Gastroesophageal sphincter (tissue), 3 donors: ENCODE results near the gene PTPRE.

Source experiments
- CTCF ChIP-seq, 4 experiments: fragments of 200-600 bp in 2 of 4; fragments of 450-650 bp in 2 of 4; sonication (generic) in 1 of 4; IDR thresholded peaks; one replicate each; pipeline ENCODE4 v1.5.1; 2017 to 2019; ENCODE audit warnings: antibody characterized with exemption in 4 of 4, mild to moderate bottlenecking in 2 of 4, moderate library complexity in 2 of 4
- POLR2A ChIP-seq, 2 donors: fragments of 450-650 bp; IDR thresholded peaks; one replicate each; pipeline ENCODE4 v1.6.1; 2017; ENCODE audit warnings: antibody characterized with exemption in 2 of 2, mild to moderate bottlenecking in 2 of 2, moderate library complexity in 1 of 2

DNA sequence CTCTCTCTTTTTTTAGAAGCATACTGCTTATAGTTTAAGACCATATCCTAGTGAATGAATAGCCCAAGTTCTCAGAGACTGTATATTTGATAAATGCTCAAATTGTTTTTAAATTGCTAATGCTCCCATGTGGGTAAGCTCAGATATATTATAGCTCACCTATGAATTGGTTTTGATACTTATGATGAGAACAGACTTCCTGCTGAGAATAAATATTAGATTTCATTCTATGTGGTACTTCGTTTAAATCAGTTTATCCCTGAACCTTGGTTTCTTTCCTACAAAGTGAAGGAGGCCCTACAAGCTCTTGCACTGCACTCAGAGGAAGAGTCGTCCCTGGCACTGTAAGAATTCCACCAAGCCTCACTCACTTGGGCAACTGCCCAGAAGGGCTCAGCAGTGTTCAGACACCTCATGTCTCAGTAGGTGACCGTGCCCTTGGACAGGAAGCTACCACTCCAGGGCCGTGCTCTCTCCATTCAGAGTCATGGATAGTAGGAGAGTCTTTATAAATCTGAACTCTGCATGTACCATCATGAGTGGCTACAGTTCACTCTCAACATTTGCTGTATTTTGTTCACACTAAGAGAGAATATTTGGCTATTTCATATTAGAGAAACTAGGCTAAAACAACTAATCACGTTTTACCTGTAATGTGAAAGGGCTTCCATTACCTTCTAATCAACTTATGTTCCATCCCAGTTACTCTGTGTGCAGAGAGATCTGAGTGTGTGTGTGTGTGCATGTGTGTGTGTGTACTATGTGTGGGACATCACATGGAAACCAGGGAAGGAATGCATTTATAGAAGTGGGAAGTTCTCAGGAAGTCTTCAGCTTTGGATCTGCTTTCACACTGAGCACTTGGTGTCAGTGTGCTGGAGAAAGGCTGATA, 93.8 kb downstream of the PTPRE start:
- TF ChIP-seq CTCF (IDR thresholded peaks at IDR 0.05) (no peak), POLR2A (IDR thresholded peaks at IDR 0.05) (no peak)
